ENCODE data around the gene MSL3.

The MSL3 gene

DNA sequence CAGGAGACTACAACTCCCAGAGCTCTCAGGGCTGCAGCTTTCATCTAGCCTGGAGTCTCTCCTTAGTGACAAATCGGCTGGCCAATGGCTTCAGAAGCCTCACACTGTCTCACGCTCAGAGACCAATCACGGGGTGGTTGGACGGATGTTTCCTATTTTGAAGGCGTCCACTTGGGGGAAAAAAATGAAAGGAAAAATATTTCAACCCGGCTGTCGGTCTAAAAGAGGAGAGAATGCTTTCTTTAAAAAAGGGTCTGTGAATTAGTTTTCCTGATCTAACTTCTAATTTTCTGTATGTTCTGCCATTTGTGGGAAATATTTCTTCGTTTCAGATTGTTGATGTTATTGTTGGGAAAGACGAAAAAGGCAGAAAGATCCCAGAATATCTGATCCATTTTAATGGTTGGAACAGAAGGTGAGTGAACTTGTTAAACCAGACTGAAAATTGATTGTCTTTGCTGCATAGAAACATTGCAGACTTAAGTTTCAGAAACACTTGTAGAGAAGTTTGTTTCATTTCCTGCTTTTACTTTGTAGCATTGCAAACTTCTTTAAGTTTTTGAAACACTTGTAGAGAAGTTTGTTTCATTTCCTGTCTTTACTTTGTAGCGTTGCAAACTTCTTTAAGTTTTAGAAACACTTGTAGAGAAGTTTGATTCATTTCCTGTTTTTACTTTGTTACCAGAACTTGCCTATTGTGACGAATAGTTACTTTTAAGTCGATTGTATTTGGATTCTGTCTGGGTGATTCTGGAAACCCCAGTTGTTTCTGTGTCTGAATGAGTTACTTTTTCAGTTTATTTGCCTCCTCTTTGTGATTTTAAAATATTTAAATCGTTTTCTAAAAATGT lies 1.6 kb downstream of the MSL3 start:
- DNase-seq = peak; percentile 52 to 87

DNA sequence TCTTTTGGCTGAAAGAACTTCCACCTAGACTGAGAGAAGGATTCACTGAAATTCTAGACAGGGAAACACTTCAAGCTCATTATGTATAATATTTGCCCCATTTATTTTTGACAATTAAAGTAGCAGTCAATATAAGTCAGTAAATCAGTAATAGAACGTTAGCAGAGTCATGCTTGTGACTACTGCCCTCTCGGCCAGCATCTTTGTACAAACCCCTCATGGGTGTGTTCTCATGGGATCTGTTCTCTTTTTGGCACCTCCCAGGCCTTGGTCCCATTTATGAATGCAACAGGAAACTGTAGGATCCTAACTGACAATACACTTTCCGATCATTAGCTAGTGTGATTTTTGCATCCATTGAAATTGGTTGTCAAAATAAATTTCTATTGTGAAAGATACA lies 2.9 kb downstream of the MSL3 start:
- no peak for DNase-seq

DNA sequence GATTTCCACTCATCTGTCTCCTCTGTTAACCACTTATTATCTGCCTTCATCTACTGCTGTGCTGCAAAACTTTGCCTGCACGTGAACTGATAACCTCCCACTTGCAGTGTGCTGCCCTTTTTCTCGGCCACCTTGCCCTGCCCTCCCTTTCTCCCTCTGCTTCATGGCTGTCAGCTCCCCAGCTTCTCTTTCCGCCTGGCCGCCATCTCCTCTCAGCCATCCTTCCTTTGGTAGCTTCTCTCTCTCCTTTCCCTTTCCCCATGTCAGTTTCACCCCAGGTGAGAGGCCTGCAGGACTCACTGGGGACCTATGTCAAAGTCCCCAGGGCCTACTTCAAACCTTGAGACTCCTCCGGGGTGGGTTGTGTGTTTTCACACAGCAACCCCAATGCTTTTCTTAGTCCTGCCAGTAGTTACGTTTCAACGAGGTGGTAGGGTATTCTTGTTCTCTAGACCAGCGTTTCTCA lies 6.6 kb downstream of the MSL3 start:
- no peak for DNase-seq

DNA sequence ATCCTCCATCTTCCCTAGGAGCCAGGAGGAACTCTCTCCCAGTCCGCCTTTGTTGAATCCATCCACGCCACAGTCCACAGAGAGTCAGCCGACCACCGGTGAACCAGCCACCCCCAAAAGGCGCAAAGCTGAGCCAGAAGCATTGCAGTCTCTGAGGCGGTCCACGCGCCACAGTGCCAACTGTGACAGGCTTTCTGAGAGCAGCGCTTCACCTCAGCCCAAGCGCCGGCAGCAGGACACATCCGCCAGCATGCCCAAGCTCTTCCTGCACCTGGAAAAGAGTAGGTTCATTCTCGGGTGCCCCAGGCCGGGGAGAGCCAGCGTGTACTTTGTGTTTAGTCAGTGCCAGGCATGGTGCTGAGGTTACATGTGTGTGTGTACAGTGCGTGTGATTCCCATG lies 7.4 kb downstream of the MSL3 start:
- DNase-seq = no peak

DNA sequence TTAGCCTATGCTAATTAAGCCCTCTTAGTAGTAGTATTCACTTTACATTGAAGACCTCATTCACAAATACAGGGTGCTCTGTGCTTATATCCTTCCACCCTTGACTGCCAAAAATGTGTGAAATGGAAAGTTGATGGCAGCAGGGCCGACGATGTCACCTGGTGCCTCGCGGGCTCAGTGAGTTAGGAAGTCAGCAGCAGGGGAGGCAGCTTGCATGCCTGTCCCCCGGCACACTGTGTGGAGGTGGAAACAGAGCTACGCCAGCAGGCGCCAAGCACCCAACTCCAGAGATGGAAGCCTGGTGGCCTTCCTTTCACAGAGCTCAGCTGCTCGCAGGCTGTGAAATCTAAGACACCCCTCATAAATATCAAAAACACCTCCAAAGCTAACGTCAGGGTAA lies 8.4 kb downstream of the MSL3 start:
- DNase-seq = no peak

DNA sequence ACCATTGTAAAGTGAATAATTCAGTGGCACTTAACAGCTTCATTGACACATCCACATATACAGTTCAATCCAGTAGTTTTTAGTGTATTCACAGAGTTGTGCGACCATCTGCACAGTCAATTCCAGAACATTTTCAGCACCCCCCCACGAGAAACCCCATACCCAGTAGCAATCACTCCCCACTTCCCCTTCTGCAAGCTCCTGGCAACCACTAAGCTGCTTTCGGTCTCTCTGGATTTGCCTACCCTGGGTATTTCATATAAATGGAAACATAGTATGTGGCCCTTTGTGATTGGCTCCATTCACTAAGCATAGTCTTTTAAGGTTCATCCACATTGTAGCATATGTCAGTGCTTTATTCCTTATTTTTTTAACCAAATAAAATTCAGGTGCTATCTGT lies 10.0 kb downstream of the MSL3 start:
- no peak for DNase-seq

DNA sequence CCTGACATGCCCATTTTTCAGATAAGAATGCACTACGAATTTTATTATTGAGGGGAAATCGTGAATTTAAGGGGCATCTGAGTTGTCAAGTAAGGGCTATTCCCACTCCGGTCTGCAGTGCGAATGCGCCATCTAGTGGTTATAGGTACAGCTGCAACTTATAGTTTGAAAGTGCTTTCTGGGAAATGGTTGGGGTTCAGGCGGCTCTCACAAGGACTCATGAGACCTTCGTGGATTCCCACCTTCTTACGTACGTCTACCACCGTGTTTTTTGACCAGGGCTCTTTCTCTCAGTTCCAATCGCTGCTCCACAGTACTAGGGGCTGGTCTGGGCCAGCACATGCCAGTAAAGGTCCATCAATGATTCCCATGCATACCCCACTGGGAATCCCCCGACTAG lies 12.3 kb downstream of the MSL3 start:
- DNase-seq = peak; percentile 1 to 51

DNA sequence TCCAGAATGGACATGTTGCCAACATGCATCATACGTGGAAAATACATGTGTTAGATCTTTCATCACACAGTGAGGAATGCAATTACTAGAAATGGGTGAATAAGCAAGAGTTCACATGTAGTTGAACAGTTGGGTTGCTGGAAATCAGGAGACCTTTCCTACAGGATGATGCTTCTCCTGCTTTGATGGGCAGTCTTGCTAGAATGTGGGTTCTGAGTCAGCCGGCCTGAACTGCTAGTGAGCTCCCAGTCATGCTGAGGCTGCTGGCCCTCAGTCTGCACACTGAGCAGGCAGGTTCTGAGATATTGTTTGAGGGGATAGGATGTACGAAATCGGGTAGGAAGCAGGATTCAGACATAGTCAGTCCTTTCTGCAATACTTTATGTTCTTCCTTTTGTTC lies 20.2 kb downstream of the MSL3 start:
- no peak for DNase-seq

DNA sequence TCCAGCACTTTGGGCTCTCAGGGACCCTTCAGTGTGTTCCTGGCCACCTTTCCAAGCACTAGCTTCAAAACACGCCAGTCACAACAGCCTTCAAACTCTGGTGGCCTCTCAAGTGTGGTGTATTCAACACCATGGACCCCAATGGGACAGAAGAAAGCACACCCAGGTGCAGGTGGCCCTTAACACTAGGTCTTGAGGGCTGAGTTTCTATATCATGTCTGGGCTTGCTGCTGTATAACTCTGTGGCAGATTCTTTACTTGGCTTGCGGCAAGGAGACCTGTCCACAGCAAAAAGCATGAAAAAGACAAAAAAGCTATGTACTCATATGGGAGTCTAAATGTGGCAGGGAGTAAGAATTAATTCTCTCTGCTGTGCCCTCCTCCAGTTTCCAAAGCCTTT lies 23.1 kb downstream of the MSL3 start:
- DNase-seq = no peak

DNA sequence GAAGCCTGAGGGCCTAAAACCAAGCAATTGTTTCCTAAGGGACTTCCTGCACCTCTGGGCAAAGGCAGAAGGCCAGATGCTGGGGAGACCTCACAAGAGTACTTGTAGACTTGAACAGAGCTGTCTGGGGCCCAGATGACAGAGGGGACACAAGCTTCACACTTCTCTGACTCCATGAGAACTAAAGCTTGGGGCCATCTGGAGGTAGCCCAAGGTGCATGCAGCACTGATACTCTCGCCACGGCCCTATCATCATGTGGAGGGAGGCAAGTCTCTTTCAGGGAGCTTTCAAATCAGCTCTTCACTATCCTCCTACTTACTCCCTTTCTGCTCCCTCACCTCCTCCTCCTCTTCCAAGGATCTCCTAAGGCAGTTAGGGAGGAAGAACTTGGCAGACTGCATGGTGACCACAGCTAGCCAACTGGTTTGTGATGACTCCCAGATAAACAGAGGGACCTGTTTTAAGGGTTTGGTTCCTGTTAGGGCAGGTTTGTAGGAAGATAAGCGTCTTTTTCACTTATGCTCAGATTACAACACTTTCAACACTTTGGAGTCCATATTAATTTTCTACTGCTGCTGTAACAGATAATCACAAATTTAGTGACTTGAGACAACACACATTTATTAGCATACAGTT lies 23.8 kb downstream of the MSL3 start:
- DNase-seq = no peak

DNA sequence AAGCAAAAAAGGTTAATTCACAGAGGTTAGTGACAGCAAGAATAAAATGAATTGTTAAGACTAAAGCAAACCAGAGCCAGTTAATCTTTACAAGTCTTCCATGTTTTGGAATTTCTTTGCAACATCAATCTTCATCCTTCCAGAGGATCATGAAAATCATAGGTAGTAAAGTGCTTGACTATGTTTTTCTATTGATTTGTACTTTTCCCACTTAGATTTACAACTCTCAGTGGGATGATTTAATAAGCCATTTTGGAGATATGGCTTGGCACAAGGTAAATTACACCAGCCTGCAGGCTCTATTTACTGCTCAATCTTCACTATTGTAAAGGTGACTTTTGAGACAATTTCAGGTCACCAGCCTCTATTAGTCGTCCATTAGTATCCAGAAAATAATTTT lies 26.5 kb downstream of the MSL3 start:
- no peak for DNase-seq

DNA sequence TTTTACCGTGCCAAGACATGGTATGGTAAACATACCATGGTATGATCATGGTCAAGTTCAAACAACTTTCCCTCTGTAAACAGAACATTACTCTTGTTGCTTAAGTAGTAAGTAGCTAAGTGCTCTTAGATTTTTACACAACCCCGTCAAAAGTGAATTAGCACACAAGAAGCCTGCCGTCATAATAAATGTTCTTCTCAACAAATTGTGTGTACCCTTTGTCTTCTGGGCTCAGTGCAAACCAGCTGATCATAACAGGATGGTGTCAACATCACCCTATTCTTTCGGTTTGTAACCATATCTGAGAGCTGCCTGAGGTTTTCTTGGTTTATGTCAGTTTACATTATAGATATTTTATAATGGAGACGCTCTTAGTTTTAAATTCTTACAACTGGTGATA lies 28.8 kb downstream of the MSL3 start:
- DNase-seq = no peak

DNA sequence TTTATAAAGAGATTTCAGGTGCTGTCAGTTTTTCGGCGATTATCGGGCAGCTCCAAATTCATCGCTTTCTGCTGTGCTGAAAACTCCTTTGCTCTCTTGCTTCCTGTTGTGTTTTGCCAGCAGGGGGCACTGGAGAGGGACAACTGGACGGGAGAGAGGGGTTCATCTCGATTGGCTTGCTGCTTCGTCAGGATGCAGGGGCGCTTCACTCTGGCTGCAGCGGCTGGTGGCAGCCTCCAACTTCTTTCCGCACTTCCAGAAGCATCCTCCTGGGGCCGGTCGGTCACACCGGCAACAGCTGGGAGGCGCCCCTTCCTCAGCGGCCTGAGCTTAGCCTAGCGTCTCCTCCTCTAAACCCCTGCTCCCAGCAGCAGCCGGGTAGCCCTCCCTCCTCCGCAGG lies 29.5 kb downstream of the MSL3 start:
- peak in 1 of 2 experiments; percentile 3 for DNase-seq

DNA sequence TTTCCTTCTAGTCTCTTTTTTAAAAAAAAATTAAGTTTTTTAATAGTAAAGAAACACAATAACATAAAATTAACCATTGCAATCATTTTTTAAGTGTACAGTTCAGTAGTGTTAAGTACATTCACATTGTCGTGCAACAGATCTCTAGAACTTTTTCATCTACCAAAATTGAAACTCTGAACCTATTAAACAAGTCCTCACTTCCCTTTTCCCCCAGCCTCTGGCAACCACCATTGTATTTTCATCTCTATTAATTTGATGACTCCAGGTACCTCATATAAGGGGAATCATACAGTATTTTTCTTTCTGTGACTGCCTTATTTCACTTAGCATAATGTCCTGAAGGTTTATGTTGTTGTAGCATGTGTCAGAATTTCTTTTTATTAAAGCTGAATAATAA lies 31.8 kb downstream of the MSL3 start:
- no peak for DNase-seq

DNA sequence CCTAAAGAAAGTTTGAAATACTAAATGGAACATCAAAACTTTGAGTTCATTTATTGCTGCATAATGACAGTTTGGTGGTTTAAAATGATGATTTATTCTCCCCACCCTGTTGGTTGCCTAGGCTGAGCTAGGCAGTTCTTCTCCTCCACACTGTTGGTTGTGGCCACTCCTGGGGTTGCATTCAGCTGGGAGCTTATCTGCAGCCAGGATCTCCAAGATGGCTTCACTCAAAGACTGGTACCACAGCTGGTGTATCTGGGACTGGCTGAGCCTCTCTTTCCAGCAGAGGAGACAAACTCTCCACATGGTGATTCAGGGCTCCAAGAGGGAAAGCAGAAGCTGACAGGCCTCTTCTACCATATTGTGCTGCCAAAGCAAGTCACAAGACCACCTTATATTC lies 33.1 kb downstream of the MSL3 start:
- DNase-seq = no peak

- DNase-seq = no peak
Measured at GRCh38 chrX:11791537-11791936, 33.5 kb downstream of the MSL3 start.

- DNase-seq = no peak
Measured at GRCh38 chrX:11792461-11793421, 34.7 kb downstream of the MSL3 start.

DNA sequence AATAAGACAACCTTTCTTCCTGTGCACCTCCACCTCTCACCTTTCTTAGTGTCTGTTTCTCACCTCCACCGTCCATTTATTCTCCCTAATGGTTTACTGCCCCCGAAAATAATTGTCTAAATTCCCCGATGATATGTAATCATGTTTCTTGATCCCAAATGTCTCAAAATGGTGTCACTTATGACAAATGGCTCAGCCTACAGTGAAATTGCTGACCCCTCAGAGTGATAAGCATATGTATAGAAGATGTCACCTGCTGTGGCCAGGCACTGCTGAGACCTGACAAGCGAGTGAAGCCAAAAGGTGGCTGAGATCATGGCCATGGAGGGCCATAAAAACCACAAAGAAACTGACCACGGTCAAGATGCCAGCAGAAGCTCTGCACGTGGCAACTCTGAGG lies 35.7 kb downstream of the MSL3 start:
- no peak for DNase-seq

GRCh38 chrX:11813341-11813740 lies 55.3 kb downstream of the MSL3 start:
- DNase-seq = no peak

All from NCI-H446 (cell line).